Forelimb muscle (tissue), 1 donor: Measurements from ENCODE around the gene GP5. TPM values are rescaled to one million over a fixed set of nuclear protein-coding genes. Genes with fewer than 3 reads are reported as not detected.

Source experiments
- DNase-seq: peaks from one replicate; pipeline ENCODE4 v3.0.0-alpha.2; 2013; ENCODE audit warnings: low read depth
- polyA plus RNA-seq: library from polyadenylated mRNA; unstranded; fragments of 120-200 nt; gene quantifications from one replicate; pipeline ENCODE4 v1.2.1, GENCODE V29; 2013; ENCODE audit not compliant: insufficient read length

GP5 gene
- polyA plus RNA-seq, 1 donor, result 0.35 TPM

DNA sequence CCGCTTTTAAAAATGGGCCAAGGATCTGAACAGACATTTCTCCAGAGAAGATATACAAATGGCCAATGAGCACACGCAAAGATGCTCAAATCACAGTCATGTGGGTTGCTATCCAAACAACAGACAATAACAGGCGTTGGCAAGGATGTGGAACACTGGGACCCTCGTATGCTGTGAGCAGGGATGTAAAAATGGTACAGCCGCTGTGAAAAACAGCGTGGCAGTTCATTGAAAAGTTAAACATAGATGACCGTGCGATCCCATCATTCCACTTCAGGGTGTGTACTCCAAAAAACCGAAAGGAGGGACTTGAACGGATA lies 22.9 kb downstream of the GP5 start:
- no peak for DNase-seq

DNA sequence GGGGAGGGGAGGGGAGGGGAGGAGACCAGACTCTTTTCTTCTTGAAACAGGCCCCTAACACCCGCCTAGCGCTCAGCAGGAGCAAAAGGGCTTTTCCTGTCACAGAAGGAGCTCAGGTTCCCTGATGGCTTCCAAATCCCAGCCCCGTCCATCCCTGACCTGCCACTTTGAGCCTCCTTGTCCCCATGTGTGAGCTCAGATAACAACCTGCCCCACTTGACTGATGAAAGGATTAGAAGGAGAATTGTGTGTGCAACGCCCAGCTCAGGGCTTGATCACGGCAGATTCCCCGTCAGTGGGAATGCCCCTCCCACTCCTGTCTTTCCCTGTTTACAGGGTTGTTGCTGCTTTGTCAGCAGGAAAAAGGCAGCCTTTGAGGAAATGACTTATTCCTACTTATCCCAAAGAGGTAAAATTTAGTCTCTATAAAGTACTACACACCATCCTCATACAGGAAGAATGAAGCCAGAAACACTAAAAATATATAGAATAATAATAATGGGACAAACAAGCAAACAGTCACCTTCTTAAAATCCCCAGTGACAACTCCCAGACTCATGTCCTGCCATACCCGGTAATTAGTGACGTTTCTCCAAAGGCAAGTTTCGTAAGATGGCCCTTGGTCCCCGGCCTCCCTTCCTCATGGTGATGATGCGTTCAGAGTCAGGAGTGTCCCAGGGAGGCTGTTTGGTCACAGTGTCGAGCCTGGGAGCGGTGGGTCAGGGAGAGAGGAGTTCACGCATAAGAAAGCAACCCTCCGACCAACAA lies 23.4 kb downstream of the GP5 start:
- no peak for DNase-seq

DNA sequence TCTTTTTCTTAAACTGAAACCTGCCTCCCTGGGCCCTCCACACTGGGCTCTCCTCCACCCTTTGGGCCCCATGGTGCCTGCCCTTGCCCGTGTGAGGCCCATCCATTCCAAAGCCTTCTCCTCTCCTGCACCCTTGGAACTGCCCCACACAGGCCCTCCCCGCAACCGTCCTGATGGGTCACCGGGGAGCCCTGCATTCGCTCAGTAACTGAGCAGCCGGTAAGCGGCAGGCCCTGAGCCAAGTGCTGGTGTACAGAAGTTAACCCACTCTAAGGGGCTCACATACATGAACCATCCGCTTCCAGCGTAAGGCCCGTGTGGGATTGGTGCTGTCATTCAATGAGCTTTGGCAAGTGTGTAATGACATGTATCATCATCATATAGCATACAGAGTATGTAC lies 24.1 kb downstream of the GP5 start:
- DNase-seq, result no peak

DNA sequence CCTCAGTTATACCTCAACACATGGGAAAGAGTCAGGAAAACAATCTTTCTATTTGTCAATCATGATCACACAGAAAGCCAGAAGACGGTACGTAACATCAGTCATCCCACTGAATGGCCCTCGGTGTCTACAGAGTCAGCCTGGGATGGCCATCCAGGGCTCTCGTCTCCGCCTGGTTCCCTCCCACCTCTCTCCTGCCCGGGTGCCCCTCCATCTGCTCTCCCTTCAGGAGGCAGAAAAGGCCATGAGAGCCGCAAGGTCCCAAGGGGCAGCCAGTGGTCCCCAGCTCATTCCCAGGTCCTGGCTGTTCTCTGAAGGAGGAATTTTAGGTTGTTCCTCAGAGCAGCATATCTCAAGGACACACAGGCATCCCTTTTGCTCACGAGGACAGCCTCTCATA lies 25.2 kb downstream of the GP5 start:
- no peak for DNase-seq

DNA sequence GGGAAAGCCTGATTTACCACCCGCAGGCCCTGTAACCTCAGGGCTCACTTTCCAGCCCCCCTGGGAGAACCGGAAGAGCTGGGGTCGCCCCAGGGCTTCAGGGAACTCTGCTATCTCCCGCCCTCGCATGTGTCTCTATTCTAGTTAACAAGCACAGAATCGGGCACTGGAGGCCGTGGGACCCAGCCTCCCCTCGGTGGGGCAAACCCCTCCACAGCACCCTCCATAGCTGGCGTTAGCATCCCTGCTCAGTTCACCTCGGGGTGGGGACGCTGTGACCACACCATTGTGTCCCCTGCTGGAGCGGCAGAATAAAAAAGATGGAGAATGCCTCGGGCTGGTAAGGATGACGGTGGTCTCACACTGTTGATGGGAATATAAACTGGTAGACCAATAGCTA lies 26.0 kb downstream of the GP5 start:
- no peak for DNase-seq

DNA sequence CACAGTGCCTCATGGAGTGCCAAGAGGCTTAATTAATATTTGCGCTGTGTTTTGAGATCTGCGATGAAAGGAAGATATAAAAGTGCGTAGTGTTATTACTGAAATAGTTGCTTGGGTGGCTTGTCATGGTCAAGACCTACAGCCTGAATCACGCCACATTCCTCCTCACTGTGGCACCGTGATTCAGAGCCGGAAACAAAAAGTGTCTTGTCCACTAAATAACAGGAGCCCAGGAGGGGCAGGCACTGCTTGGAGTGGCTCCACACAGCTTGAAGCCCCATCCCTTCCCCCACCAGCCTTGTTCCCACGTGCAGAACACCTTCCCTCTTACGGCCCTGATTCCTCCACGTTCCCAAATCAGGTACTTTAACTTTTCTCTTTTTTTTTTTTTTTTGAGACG lies 28.3 kb downstream of the GP5 start:
- no peak for DNase-seq

DNA sequence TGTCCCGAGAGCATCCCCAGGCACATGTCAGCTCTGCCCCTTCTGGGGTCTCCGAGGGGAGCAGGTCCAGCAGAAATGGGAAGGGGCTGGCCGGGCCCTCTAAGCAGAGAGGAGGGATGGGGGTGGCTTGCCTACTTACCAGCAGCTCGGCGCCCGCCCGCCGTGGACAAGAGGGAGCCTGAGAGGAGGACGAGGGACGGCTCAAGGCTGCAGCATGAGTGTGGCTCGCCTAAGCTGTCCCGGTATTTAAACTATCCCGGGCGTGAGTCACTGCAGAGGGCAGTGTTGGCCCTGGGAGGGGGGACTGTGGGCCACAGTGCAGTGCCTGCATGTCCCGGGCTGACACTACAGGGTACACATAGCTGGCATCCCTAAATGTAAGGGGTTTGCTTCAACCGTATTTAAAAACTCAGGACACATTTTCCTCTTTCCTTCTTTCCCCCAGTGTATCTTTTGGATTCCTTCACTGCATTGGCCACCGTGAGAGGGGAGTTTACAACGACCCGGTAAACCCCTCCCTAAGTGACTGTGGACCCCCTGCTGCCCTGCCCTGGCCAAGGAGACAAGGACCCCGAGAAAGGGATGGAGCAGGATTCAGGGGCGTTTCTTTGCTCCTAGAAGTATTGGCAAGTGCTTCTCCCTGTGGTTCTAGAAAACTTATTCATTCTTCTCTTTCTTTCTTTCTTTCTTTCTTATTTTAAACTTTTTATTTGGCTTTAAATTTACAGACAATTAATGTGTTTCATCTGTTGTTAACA lies 29.4 kb downstream of the GP5 start, which contains the start of gene LRRC15:
LRRC15 (minus strand) TSS at position 222 of the 758 bp plus-strand sequence. CDS start 8,700 bp downstream, outside the sequence.
- DNase-seq, result no peak

DNA sequence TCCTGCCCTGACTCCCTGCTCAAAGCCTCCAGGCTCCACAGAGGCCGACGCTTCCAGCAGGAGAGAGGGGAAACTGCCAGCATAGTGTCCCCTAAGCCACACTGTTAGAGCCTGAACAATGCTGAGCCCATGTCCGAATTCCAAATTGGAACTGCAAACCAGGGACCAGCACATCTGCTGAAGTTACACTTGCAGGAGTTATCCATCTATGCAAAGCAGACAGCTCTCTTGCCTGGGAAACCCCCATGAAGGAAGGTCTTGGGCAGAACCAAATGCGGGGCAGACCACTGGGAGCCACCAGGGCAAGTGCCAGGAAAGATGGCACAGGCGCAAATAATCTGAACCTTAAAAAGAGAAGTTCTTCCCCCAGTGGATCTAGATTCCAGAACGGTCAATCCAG lies 30.1 kb downstream of the GP5 start:
- no peak for DNase-seq

DNA sequence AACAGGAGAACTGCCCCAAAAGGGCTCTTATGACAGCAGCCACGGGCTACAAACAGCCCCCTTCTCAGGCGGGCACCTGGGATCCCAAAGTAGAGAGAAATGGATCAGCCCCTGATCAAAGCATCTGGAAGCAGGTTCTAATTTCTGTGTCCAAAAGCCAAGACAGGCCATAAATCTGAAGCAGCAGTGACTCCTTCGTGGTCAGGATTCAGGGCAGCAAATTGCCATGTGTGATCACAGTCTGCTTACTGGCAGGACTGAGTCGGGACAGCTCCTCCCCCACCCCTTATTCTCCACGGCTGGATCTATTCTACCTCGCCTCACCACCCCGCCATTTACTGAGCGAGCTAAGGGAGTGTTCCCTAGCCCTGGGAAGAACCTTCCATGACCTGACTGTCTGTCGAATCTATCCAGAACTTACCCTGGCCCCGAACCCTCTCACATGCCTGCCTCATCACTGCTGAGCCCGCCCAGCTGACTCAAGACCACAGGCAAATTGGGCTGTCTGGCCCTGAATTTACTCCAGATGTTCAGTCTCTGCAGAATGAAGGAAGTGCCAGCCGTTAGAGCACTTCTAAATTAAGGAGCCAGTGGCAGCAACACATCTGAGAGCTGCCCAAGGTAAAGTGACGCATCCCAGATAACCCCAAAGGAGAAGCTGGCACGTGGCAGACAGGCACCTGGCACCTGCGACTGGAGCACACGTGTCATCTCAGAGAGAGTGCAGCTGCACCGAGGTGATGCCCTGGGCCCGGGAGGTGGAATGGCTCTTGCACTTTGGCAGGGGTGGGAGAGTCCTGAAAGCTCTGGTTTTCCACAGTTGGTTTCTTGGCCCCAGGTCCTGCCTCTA lies 30.8 kb downstream of the GP5 start:
- DNase-seq, result no peak

DNA sequence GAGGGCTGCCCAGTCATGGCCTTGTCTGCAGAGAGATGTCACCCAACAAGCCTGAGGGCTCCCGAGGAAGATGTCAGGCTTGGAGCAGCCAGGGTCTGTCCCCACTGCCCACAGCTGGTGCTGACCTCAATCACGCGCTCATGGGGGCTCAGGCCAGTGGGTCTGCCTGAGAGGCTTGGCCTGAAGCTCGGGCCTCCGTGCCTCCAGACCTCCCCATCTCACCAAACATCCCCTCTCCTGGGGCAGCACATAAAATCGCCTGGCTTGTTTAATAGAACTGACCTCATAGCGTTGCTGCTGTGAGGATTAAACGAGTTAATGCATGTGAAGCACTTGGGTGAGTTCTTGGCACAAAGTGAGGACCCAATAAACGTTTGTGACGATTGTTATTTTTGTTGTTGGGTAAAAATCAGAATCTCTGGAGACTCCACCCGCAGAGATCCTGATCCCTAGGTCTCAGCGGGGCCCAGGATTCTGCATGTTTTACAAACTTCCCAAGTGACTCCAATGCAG lies 33.0 kb downstream of the GP5 start:
- DNase-seq, result no peak

DNA sequence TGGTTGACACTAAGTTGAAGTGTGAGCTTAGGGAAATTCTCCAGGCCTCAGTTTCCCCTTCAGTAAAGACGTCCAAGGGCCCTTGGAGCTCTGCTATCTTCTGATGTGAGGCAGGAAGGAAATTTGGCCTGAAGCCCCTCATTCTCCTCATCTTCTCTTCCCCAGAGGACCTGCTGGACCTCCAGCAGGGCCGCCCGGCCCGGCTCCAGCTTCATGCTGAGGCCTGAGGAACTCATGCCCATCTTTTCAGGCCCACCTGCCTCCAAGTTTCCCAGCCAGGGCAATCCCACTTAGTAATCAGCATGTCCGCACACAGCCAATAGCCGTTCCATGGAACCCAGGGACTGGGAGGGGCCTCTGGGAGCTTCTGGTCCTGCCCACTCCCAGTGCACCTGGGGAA lies 33.5 kb downstream of the GP5 start:
- DNase-seq, result no peak

DNA sequence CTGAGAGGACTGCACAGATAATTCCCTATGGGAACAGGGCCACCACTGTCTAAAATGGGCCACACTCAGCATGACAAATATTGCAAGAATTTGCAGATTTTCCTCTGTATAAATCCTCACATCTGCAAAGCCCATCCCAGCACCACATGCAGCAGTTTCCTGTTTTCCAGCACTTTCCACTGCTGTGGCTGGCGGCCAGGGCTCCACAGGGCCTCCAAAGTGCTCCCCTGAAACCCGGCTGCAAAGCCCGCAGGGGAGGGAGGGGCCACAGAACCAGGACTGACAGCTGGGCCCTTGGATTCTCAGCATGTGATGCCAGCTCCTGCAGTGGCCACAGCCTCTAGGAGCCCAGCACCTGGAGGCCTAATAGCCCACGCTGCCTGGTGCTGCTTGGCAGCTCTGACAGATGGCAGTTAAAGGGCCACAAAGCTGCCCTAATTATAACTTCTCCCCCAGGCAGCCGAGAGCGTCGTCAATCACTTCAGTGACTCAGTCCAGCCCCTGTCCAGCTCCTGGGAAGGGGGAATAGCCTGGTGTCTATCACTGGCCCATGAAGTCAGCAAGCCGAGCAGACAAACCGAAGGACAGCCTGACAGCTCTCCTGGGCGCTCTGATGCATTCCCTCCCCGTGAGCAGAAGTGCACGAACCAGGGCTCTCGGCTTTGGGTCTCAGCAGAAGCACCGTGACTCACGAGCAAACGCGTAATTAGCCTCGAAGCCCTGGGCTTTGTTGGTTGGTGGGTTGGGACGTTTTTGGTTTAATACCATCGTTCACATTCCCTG lies 34.2 kb downstream of the GP5 start:
- DNase-seq, result peak; percentile 9

DNA sequence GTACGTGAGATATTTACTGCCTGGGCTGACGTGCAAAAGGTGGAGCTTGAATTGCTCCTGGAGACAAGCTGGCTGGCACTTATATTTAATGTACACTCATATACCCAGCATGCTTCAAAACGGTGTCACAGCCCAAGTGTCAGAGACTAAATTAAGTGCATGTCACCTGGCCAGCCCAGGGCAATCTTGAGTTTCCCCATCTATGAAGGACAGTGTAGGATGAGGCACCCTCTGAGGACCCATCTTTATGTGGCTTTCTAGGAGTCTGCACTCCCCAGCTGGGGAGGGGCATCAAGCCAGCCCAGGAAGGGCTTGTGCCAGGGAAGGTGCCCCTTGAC lies 34.8 kb downstream of the GP5 start:
- no peak for DNase-seq

DNA sequence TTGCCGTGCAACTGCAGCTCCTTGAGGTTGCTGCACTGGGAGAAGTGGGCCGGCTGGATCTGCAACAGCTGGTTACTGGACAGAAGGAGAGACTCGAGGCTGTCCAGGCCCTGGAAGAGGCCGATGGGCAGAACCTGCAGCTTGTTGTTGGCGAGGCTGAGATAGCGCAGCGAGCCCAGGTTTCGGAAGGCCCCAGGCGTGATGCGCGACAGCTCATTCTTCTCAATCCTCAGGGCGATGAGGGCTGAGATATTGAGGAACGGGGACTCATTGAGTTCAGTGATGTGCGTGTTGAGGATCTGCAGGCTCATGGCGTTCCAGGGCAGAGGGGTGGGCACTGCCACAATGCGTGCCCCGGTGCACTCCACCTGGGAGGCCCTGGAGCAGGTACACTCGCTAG lies 38.5 kb downstream of the GP5 start:
- DNase-seq, result no peak

DNA sequence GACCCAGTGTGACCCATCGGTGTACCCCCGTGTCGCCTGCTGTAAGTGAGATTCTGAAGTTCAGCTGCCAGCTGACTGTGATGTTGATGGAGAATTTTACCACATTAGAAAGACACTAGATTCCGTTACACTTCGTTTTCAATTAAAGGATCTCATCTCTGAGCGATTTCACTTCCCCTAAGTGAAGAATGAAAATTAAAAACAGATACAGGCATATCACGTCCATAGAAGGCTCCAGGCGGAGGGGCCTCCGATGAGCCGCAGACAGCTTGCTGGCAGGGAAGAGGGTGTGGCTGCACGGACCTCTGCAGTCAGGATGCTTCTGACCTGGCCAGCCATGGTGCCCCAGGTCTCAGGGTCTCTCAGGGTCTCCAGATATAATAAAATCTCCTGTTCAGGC lies 41.4 kb downstream of the GP5 start:
- DNase-seq, result no peak

DNA sequence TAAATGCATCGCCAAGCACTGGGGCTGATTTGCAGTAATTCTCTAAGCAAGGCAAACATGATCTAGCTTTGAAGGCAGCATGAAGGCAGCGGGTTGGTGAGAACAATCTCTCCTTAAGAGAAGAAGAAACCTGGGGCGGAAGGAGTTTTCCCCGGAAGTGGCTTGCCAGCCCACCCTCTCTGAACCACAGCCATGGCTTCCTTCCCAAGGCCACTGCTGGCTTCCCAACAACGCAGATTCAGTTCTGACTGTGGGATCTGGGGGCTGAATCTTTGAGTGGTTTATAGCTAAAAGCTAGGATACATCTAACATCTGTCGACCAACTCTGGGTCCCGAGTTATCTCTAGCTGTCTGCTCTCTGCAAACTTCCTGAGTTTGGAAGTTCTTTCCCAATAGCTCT lies 43.7 kb downstream of the GP5 start:
- DNase-seq, result no peak

DNA sequence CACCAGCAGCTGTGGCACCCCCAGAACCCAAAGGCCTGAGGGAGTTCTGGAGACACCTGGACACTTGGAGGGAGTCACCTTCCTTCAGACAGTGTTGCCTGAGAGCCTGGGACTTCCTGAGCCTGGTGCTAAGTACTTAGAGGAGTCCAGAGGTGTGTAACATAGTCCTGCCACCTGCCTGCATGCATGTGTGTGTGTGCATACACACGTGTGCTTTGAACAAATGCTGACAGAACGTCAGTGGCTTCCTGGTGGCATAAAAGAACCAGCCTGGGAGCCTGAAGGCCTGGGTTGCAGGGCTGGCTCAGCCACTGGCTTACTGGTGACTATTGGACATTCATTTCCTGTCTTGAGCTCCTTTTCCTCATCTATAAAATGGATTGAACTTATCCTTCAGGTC lies 44.8 kb downstream of the GP5 start:
- no peak for DNase-seq

DNA sequence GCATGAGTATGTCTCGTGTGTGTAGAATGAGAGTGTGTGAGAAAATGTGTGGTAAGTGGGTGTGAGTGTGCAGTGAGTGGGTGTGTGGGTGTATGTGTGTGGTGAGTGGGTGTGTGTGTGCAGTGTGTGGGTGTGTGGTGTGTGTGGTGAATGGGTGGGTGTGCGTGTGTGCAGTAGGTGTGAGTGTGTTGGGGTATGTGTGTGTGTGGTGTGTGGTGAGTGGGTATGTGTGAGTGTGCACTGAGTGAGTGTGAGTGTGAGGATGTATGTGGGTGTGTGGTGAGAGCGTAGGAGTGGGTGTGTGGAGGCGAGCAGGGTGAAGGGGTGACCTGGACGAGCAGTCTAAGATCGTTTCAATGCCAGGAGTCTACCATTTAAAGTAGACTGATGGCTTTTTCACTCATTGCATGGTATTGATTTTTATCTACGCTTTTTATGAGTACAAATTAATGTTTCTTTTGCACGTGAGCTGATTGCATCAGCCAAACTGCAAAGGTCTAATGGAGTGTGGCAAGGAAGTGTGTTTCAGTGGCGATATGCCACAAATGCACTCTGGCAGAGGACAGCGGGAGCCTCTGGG lies 46.3 kb downstream of the GP5 start:
- DNase-seq, result no peak

DNA sequence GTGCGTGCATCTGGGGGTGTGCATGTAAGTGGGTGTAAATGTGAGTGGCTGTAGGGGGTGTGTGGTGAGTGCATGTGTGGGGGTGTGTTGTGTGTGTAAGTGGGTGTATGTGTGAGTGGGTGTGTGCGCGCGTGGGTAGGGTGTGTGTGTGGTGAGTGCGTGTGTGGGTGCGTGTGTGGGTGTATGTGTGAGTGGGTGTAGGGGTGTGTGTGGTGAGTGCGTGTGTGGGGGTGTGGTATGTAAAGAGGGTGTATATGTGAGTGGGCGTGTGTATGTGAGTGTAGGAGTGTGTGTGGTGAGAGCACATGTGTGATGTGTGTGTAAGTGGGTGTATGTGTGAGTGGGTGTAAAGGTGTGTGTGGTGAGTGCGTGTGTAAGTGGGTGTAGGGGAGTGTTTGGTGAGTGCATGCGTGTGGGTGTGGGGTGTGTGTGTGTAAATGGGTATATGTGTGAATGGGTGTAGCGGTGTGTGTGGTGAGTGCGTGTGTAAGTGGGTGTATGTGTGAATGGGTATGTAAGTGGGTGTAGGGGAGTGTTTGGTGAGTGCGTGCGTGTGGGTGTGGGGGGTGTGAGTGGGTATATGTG lies 47.0 kb downstream of the GP5 start:
- DNase-seq, result no peak

DNA sequence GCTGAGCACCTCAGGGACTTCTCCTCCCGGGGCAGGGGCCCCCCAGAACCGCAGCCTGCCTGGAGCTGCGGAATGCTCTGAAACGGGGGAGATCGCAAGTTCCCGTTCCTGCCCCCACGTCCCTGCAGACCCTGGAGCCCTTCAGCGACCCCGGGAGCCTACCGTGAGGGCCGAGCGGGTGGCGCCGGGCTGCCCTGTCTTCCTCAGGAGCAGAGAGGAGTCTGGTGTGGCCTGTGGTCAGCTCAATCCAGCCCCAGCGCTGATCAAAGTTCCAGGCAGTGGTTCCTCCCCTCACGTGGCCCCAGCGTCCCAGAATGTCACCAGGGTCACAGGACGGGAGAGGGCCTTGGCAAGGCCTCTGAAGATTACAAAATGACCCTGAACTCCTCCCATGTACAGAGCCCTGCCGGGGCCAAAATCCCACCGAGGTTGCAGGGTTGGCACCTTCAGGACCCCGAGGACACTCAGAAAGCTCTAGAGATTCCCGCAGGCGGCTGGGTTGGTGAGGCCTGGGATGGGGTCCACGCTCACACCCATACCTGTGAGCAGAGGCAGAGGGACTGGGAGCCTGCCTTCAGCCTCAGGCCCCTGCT lies 47.9 kb downstream of the GP5 start, which contains the start of gene CPN2:
CPN2 (minus strand) TSS at position 249 of the 593 bp plus-strand sequence. CDS start 8,626 bp downstream, outside the sequence.
- DNase-seq, result no peak
